H9 (cell line): ENCODE measurements around the gene SF3A2. TPM values are rescaled to one million over a fixed set of nuclear protein-coding genes. Genes with fewer than 3 reads are reported as not detected.

Experiments
- DNase-seq: peaks from one replicate; pipeline ENCODE4 v3.0.0-alpha.2; 2017
- H2AFZ ChIP-seq: one replicate; pipeline ENCODE4 v1.6.1; 2013; ENCODE audit warnings: mild to moderate bottlenecking, low read length, control low read depth, moderate library complexity
- H2AK5ac ChIP-seq: 2 replicates; pipeline ENCODE4 v1.6.1; 2013; ENCODE audit warnings: low read length, control low read depth, mixed read lengths; ENCODE audit not compliant: insufficient read length
- H2BK120ac ChIP-seq: one replicate; pipeline ENCODE4 v1.6.1; 2013; ENCODE audit warnings: low read depth, mild to moderate bottlenecking, low read length, control low read depth, inconsistent platforms; ENCODE audit not compliant: poor library complexity, severe bottlenecking
- H2BK12ac ChIP-seq: 2 replicates; pipeline ENCODE4 v1.6.1; 2013; ENCODE audit warnings: low read length, control low read depth, mixed read lengths, low read depth; ENCODE audit not compliant: insufficient read length
- H2BK15ac ChIP-seq: 2 replicates; pipeline ENCODE4 v1.6.1; 2013; ENCODE audit warnings: low read depth, low read length, control low read depth
- H2BK20ac ChIP-seq: one replicate; pipeline ENCODE4 v1.6.1; 2013; ENCODE audit warnings: low read depth, mild to moderate bottlenecking, low read length, control low read depth, inconsistent platforms; ENCODE audit not compliant: poor library complexity, severe bottlenecking
- H2BK5ac ChIP-seq: 2 replicates; pipeline ENCODE4 v1.6.1; 2013; ENCODE audit warnings: low read length, control low read depth, mixed read lengths; ENCODE audit not compliant: insufficient read length
- H3K14ac ChIP-seq: 2 replicates; pipeline ENCODE4 v1.6.1; 2013; ENCODE audit warnings: low read length, control low read depth; ENCODE audit not compliant: insufficient read depth
- H3K18ac ChIP-seq: 2 replicates; pipeline ENCODE4 v1.6.1; 2013; ENCODE audit warnings: low read depth, mild to moderate bottlenecking, mixed read lengths, low read length, control low read depth; ENCODE audit not compliant: insufficient read length
- H3K23ac ChIP-seq: 2 replicates; pipeline ENCODE4 v1.6.1; 2013; ENCODE audit warnings: low read length, control low read depth, mixed read lengths, low read depth; ENCODE audit not compliant: insufficient read length
- H3K23me2 ChIP-seq: 2 replicates; pipeline ENCODE4 v1.6.1; 2013; ENCODE audit warnings: low read depth, mild to moderate bottlenecking, mixed read lengths, low read length, control low read depth; ENCODE audit not compliant: insufficient read length, poor library complexity, severe bottlenecking
- H3K27ac ChIP-seq: 2 replicates; pipeline ENCODE4 v1.5.1; 2013; ENCODE audit warnings: low read length, control low read depth, mixed read lengths, low read depth; ENCODE audit not compliant: insufficient read length
- H3K27me3 ChIP-seq: 2 replicates; pipeline ENCODE4 v1.6.1; 2013; ENCODE audit warnings: low read length, control low read depth, inconsistent platforms; ENCODE audit not compliant: insufficient read depth
- H3K4ac ChIP-seq: 2 replicates; pipeline ENCODE4 v1.6.1; 2013; ENCODE audit warnings: low read depth, mild to moderate bottlenecking, control low read depth, inconsistent platforms, low read length, moderate library complexity
- H3K4me1 ChIP-seq: 2 replicates; pipeline ENCODE4 v1.6.1; 2013; ENCODE audit warnings: low read length, control low read depth, inconsistent platforms; ENCODE audit not compliant: insufficient read depth
- H3K4me2 ChIP-seq: 2 replicates; pipeline ENCODE4 v1.6.1; 2013; ENCODE audit warnings: low read length, control low read depth, mixed read lengths; ENCODE audit not compliant: insufficient read length, insufficient read depth
- H3K56ac ChIP-seq: 2 replicates; pipeline ENCODE4 v1.6.1; 2013; ENCODE audit warnings: low read depth, mild to moderate bottlenecking, mixed read lengths, low read length, control low read depth; ENCODE audit not compliant: insufficient read length
- H3K79me1 ChIP-seq: 2 replicates; pipeline ENCODE4 v1.6.1; 2013; ENCODE audit warnings: low read depth, mild to moderate bottlenecking, moderate library complexity, low read length, control low read depth, inconsistent platforms; ENCODE audit not compliant: insufficient read depth, poor library complexity, severe bottlenecking
- H3K79me2 ChIP-seq: 2 replicates; pipeline ENCODE4 v1.6.1; 2013; ENCODE audit warnings: low read length, control low read depth, inconsistent platforms; ENCODE audit not compliant: insufficient read depth
- H3K9ac ChIP-seq: 2 replicates; pipeline ENCODE4 v1.6.1; 2013; ENCODE audit warnings: low read length, control low read depth, mixed read lengths; ENCODE audit not compliant: insufficient read length; ENCODE audit errors: extremely low read depth
- H3K9me3 ChIP-seq: one replicate; pipeline ENCODE4 v1.6.1; 2013; ENCODE audit warnings: low read depth, low read length, inconsistent platforms; ENCODE audit not compliant: control insufficient read depth
- H3T11ph ChIP-seq: one replicate; pipeline ENCODE4 v1.6.1; 2013; ENCODE audit warnings: mild to moderate bottlenecking, low read length, control low read depth, inconsistent platforms
- H4K20me1 ChIP-seq: one replicate; pipeline ENCODE4 v1.6.1; 2013; ENCODE audit not compliant: control insufficient read depth, insufficient read length, insufficient read depth
- H4K5ac ChIP-seq: 2 replicates; pipeline ENCODE4 v1.6.1; 2013; ENCODE audit warnings: low read depth, mild to moderate bottlenecking, mixed read lengths, low read length, control low read depth; ENCODE audit not compliant: insufficient read length
- H4K8ac ChIP-seq: replicated peaks from 2 replicates; pipeline ENCODE4 v1.6.1; 2013; ENCODE audit warnings: low read length, control low read depth, mixed read lengths, low read depth; ENCODE audit not compliant: insufficient read length
- H4K91ac ChIP-seq: 2 replicates; pipeline ENCODE4 v1.6.1; 2013; ENCODE audit warnings: low read depth, mild to moderate bottlenecking, moderate library complexity, mixed read lengths, low read length, control low read depth; ENCODE audit not compliant: insufficient read length
- H3K27ac Mint-ChIP-seq, 3 experiments: 2 replicates in 2 of 3; 3 replicates in 1 of 3; pipeline ENCODE4 v1.8.0; 2020 to 2021; ENCODE audit warnings: mixed read lengths in 3 of 3, mild to moderate bottlenecking in 1 of 3, moderate library complexity in 1 of 3
- H3K27me3 Mint-ChIP-seq: 2 replicates; pipeline ENCODE4 v1.8.0; 2021; ENCODE audit warnings: low read depth, mild to moderate bottlenecking, moderate library complexity, mixed read lengths
- H3K36me3 Mint-ChIP-seq, 3 experiments: 2 replicates in 2 of 3; 3 replicates in 1 of 3; pipeline ENCODE4 v1.8.0; 2020 to 2021; ENCODE audit warnings: low read depth in 3 of 3, mixed read lengths in 3 of 3; ENCODE audit not compliant: insufficient read depth in 1 of 3
- H3K4me1 Mint-ChIP-seq, 2 experiments: 2 replicates each; pipeline ENCODE4 v1.8.0; 2020; ENCODE audit warnings: mixed read lengths in 2 of 2
- H3K4me3 Mint-ChIP-seq, 2 experiments: 2 replicates in 1 of 2; 3 replicates in 1 of 2; pipeline ENCODE4 v1.8.0; 2020 to 2021; ENCODE audit warnings: mild to moderate bottlenecking in 2 of 2, mixed read lengths in 2 of 2, moderate library complexity in 1 of 2
- H3K9me3 Mint-ChIP-seq, 2 experiments: 2 replicates in 1 of 2; 3 replicates in 1 of 2; pipeline ENCODE4 v1.8.0; 2020; ENCODE audit warnings: mild to moderate bottlenecking in 2 of 2, mixed read lengths in 2 of 2, moderate library complexity in 1 of 2
- WGBS: extraction: QIAGEN DNeasy Blood & Tissue Kit; methylation state at CpG from one replicate; pipeline ENCODE4 v1.1.7; 2013; ENCODE audit warnings: missing lambda C conversion rate, low lambda C conversion rate, mixed read lengths; ENCODE audit not compliant: insufficient read length; ENCODE audit errors: extremely low coverage; 5-methylcytosine and 5-hydroxymethylcytosine counted together
- total RNA-seq: library from RNA; stranded (reverse); gene quantifications from 2 replicates; pipeline ENCODE4 v1.2.1, GENCODE V29; 2021
- TF ChIP-seq, protein P1 (sequence below): fragments of 200-600 bp; sonication (generic); conservative IDR thresholded peaks from 3 replicates; pipeline ENCODE4 v1.8.0; 2021; ENCODE audit warnings: antibody characterized with exemption, mild to moderate bottlenecking

SF3A2 gene
- total RNA-seq, 1 experiment from 2014 or later: 166 TPM

DNA sequence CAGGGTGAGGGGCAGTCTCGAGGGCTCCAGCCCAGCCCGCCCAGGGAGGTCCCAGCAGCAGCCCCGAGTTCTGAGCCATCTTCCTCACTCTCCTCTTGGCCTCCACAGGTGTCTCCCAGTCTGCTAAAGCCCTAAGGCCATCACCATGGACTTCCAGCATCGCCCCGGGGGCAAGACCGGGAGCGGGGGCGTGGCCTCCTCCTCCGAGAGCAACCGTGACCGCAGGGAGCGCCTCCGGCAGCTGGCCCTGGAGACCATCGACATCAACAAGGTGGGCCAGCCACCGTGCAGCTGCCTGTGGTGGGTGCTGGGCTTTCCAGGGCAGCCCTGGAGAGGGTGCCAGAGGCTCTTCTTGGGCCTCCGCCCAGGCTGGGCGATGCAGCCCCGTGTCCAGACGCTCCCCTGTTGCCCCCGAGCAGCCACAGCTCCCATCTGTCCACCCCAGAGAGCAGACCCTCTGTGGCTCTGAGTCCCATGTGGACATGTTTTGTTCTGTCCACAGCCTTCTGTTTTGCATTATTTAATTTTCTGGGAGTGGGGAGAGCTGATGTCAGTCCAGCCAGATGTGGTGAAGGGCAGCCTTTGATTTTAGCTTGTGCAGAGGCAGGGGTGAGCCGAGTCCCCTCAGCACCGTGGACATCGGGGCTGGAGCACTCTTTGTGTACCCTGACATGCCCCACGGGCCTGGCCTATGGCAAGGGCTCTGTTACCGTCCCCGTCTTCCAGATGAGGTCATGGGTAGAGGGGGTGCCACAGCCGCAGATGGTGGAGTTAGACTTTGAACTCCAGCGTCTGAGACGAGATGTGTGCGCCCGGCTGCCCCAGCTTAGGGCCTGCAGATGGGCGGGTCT, 6.9 kb downstream of the SF3A2 start:
- Histone ChIP-seq H3T11ph (no peak overlapping the region), H3K23ac (no peak overlapping the region), H3K79me1 (peaks cover 13% of the 10 kb centered on the region), H4K8ac (no peak overlapping the region), H3K18ac (no peak overlapping the region), H3K4ac (no peak overlapping the region), H3K9ac (no peak overlapping the region), H3K27me3 (no peaks in the 10 kb centered on the region), H3K79me2 (peaks cover 40% of the 10 kb centered on the region; the same call in 1 of the 2 replicates), H2BK5ac (no peak overlapping the region), H4K5ac (no peak overlapping the region), H2BK15ac (no peak overlapping the region), H3K56ac (no peak overlapping the region), H2BK20ac (no peak overlapping the region), H2BK120ac (no peak overlapping the region), H3K27ac (no peak overlapping the region), H3K23me2 (no peaks in the 10 kb centered on the region), H3K14ac (no peak overlapping the region; the same call in 1 of the 2 replicates), H2AK5ac (no peak overlapping the region), H4K91ac (no peak overlapping the region), H3K4me2 (no peak overlapping the region), H3K9me3 (no peaks in the 10 kb centered on the region), H4K20me1 (peaks cover 2% of the 10 kb centered on the region), H3K4me1 (no peaks in the 10 kb centered on the region), H2AFZ (no peak overlapping the region), H2BK12ac (no peak overlapping the region)
- no peaks in the 10 kb centered on the region; the same call in 1 of the 2 replicates for H3K27me3 Mint-ChIP-seq
- DNase-seq: no peak
- WGBS: no CpG with 5 or more reads among the region's 32 CpGs
- TF ChIP-seq, protein P1, sequence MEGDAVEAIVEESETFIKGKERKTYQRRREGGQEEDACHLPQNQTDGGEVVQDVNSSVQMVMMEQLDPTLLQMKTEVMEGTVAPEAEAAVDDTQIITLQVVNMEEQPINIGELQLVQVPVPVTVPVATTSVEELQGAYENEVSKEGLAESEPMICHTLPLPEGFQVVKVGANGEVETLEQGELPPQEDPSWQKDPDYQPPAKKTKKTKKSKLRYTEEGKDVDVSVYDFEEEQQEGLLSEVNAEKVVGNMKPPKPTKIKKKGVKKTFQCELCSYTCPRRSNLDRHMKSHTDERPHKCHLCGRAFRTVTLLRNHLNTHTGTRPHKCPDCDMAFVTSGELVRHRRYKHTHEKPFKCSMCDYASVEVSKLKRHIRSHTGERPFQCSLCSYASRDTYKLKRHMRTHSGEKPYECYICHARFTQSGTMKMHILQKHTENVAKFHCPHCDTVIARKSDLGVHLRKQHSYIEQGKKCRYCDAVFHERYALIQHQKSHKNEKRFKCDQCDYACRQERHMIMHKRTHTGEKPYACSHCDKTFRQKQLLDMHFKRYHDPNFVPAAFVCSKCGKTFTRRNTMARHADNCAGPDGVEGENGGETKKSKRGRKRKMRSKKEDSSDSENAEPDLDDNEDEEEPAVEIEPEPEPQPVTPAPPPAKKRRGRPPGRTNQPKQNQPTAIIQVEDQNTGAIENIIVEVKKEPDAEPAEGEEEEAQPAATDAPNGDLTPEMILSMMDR: no peak
- peaks cover 25 to 26% of the 10 kb centered on the region in 2 experiments for H3K4me1 Mint-ChIP-seq
- no peak overlapping the region; a peak in 1 of 5 replicates for H3K4me3 Mint-ChIP-seq
- H3K27ac Mint-ChIP-seq: no peak overlapping the region; a peak in 1 of 7 replicates
- H3K9me3 Mint-ChIP-seq: no peaks in the 10 kb centered on the region
- H3K36me3 Mint-ChIP-seq: peaks cover 18 to 57% (median 50%) of the 10 kb centered on the region in 3 experiments; a peak in 6 of 7 replicates
